KOPT-K1 (cell line): ENCODE results near the gene RPTOR.
A peak's percentile ranks its signal among the peaks of the same experiment; 100 is the strongest.
"Not testable (repeated sequence)": the region's sequence is repeated elsewhere in the genome, so short reads cannot be mapped to it uniquely, and the experiment has no call there.

ENCODE experiments used
- H3K27ac ChIP-seq: fragments of 200-600 bp; sonication (generic); 2 replicates; pipeline ENCODE4 v1.5.1; 2016; ENCODE audit warnings: antibody characterized with exemption, mild to moderate bottlenecking, low read depth, low read length; ENCODE audit not compliant: poor library complexity, severe bottlenecking
- H3K36me3 ChIP-seq: fragments of 200-600 bp; sonication (generic); 2 replicates; pipeline ENCODE4 v1.5.1; 2017; ENCODE audit warnings: antibody characterized with exemption, mild to moderate bottlenecking, low read length, moderate library complexity; ENCODE audit not compliant: insufficient read depth
- H3K9me3 ChIP-seq: fragments of 200-600 bp; sonication (generic); 2 replicates; pipeline ENCODE4 v1.5.1; 2017; ENCODE audit warnings: antibody characterized with exemption, low read length, mild to moderate bottlenecking; ENCODE audit not compliant: insufficient read depth, poor library complexity, severe bottlenecking

RPTOR gene, protein sequence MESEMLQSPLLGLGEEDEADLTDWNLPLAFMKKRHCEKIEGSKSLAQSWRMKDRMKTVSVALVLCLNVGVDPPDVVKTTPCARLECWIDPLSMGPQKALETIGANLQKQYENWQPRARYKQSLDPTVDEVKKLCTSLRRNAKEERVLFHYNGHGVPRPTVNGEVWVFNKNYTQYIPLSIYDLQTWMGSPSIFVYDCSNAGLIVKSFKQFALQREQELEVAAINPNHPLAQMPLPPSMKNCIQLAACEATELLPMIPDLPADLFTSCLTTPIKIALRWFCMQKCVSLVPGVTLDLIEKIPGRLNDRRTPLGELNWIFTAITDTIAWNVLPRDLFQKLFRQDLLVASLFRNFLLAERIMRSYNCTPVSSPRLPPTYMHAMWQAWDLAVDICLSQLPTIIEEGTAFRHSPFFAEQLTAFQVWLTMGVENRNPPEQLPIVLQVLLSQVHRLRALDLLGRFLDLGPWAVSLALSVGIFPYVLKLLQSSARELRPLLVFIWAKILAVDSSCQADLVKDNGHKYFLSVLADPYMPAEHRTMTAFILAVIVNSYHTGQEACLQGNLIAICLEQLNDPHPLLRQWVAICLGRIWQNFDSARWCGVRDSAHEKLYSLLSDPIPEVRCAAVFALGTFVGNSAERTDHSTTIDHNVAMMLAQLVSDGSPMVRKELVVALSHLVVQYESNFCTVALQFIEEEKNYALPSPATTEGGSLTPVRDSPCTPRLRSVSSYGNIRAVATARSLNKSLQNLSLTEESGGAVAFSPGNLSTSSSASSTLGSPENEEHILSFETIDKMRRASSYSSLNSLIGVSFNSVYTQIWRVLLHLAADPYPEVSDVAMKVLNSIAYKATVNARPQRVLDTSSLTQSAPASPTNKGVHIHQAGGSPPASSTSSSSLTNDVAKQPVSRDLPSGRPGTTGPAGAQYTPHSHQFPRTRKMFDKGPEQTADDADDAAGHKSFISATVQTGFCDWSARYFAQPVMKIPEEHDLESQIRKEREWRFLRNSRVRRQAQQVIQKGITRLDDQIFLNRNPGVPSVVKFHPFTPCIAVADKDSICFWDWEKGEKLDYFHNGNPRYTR (N-terminal part only)

DNA sequence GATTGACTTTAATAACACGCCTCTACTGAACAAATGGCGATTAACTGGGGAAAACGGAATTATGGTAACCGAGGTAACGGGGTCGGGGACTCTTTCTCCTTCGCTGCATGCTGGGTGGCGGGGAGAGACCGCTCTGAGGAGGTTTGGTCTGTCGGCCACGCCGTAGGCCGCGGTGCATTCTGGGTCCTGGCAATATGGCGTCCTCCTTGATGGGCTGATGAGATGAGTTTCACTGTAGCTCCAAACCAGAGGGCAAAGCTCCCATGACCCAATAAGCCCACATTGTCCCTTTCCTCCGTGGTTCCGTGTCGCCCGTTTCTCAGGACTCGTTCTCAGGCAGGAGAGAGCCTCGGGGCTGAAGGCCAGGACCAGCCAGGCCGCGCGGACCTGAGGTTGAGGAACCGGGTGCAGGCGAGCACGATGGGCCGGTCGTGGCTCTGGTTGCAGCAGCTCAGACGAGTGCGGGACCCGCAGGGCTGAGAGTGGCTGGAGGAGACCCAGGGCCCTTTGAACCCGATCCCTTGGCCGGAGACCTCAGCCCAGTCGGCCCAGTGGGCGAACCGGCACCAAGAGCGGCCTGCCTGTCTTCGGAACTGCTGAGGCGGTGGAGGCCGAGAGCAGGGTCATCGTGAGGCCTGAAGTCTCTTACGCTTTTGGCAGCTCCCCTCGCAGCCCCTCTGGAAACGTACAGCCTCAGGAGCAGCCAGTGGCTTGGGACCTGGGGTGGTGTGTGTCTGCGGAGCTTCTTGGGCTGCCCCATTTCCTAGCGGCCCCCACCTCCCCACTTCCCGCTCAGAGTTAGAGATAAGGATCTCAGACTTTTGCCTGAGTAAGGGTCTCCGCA is at the start of gene RPTOR:
Gene RPTOR (plus strand): TSS at position 184 of the 844 bp plus-strand sequence. CDS start 792 bp downstream, outside the sequence.
- no peaks in the 10 kb centered on the region for H3K9me3 ChIP-seq
- peak within 1 kb of the TSS; percentile 77 for H3K27ac ChIP-seq
- peaks cover 17% of the 10 kb centered on the region for H3K36me3 ChIP-seq

DNA sequence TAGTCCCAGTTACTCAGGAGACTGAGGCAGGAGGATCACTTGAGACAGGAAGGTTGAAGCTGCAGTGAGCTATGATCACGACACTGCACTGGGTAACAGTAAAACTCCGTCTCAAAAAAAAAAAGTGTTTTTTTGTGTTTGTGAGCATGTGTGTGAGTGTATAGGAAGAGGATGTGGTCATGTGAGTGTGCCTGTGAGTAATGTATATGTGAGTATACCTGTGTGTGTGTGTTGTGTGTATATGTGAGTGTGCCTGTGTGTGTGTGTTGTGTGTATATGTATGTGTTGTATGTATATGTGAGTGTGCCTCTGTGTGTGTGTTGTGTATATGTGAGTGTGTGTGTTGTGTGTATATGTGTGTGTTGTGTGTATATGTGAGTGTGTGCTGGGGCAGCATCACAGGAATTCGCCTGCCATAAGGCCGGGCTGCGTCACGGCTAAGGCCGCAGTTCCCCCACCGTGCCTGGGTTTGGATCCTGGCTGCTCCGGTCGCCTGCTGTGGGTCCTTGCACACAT is 46.9 kb upstream of the RPTOR start:
- Histone ChIP-seq H3K36me3 (no peaks in the 10 kb centered on the region), H3K9me3 (no peaks in the 10 kb centered on the region), H3K27ac (no peak overlapping the region)

DNA sequence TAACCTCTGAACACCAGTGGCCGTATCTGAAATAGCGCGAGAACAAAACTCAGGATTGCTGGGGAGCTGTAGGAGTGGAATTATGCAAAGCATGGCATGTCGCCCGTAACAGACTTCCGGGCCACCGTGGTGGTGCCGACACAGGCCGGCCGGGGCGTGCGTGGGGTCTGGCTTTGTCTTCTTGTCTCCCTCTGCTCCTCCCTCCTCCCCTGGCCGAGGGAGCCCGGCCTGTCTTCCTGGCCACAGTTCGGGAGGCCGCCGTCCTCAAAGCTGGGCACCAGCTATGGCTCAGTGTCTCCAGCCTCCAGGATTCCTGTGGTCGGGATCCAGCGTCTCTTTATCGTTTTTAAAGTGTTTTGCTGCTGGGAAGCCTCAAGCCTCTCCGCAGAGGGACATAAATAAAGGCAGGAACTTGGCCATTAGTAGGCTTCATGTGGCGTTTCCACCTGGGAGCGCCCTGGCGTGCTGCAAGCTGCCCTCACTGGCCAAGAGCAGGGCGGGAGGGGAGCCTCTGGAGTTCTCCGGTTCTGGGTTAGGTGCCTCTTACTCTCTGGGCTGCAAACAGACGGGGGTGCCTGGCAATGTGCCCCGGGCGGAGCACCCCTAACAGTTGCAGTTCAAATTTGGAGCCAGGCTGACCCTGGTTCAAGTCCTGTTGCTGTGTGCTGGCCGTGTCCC is 46.3 kb upstream of the RPTOR start:
- H3K36me3 ChIP-seq: no peaks in the 10 kb centered on the region
- H3K27ac ChIP-seq: no peak overlapping the region
- H3K9me3 ChIP-seq: no peaks in the 10 kb centered on the region

DNA sequence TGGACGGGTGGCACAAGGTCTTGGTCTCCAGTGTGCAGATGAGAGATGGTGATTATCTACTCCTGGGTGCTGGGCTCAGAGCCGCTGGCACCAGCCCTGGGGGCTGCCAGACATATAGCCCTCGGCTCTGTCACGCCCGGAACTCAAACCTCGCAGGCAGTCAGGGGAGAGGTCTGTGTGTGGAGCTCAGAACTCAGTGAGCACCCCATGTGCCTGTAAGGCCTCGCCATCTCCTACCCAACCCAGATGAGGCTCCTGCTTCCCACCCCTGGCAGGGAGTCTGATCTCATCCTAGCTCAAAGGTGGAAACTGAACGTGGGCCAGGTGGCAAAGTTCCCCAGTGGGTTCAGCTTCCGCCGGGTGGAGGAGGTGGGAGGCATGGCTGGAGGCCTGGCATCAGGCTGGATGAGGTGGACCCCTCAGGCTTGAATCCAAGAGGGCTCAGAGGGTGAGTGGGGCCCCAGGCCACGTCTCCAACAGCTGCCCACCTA is 45.7 kb upstream of the RPTOR start:
- H3K36me3 ChIP-seq: no peaks in the 10 kb centered on the region
- no peaks in the 10 kb centered on the region for H3K9me3 ChIP-seq
- no peak overlapping the region for H3K27ac ChIP-seq

DNA sequence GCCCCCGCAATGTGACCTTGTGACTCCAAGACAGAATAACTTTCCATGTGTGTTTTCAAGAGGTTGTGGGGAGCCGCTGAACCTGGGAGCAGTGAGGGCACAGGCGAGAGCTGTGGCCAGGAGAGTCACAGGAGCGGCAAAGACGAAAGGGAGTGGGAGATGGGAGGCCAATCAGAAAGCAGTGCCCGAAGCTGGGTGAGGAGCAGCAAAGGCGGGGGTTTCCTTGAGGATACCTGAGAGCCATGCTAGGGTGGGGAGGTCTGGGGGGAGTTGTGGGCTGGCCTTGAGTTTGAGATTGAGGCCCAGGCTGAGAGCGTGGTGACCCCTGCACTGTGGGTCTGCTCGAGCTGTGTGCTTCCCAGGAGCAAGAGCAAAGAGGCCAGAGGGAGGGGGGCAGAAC is 45.1 kb upstream of the RPTOR start:
- Histone ChIP-seq H3K9me3 (no peaks in the 10 kb centered on the region), H3K36me3 (no peaks in the 10 kb centered on the region)

DNA sequence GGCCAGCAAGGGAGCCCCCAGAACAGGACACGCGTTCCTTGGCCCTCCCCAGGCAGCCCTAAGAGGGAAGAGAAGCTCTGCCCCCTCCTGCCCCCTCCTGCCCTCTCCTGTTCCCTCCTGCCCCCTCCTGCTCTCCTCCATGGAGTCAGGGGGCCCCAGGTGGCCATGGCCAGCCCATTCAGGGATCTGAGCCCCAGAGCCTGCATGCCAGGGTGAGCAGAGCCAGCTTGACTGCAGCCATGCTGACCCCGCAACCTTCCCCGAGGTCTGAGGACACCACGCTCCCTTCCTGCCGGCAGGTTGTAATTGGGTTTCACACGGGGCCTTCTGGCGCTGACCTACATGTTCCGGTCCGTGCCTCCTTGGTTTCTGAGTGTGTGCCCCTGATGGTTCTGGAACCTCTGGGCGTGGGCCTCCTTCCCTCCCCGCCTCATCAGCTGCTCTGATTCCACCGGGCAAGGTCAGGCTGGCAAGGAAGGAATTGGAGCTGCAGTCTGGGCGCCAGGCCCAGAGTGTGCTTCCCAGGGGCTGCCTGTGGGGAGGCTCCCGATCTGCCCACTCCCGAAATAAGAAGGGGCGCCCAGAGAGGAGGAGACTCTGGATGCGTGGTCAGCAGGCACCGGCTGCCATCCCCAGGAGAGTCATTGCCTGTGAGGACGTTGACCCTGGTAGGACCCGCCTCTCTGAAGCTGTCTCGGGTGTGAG is 44.5 kb upstream of the RPTOR start:
- Histone ChIP-seq H3K9me3 (no peaks in the 10 kb centered on the region), H3K36me3 (no peaks in the 10 kb centered on the region), H3K27ac (no peak overlapping the region)

More for the DNA sequence above, 45.1 kb upstream of the RPTOR start:
- H3K27ac ChIP-seq: no peak overlapping the region

DNA sequence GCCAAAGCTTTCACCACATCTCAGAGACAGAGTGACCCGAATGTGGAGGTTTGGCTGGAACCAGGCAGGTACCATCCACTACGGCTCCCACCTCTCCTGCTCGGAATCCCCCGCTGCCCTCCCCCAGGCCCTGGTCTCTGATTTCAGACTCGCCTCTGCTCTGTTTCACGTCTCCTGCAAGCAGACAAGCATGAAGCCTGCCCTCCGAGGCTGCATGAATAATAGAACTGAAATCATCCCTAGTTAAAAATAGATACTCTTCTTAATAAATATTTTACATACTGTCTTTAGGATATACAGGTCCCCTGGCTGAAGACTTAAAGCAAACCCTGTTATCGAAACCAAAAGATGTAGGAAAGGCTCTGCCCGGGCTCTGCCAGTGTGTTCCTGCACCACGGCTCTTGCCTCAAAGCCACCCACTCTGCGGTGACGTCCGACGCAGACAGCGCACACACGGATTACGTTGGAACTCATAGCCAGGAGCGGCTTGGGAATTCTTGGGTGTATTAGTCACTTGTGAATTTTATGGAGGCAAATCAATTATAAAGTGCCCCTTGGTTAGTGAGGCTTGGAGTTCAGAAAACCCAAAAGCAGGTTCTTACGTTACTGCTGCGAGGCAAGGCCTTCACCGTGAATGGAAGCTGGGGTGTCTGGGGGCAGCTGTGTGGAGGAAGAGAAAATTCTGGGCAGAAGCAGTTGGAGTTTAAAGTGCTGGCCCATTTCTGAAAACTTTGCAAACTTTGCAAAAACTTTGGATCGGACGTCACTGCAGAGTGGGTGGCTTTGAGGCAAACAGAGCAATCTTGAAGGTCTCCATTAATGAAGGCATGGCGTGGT is 42.7 kb upstream of the RPTOR start:
- H3K27ac ChIP-seq: no peak overlapping the region
- H3K36me3 ChIP-seq: no peaks in the 10 kb centered on the region
- no peaks in the 10 kb centered on the region for H3K9me3 ChIP-seq

DNA sequence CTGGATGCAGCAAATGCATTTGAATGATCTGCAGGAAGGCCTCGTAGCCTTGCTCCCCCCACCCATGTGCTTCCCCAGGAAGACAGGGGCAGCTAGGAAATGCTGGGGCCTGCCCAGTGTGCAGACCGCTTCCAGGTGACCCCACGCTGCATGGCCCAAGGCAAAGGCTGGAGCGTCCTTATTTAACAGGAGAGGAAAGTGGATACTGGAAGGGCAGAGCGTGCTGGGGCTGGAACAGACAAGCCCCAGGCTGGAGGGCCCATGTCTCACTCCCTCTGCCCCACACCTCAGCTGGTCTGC is 42.1 kb upstream of the RPTOR start:
- no peaks in the 10 kb centered on the region for H3K9me3 ChIP-seq
- no peak overlapping the region for H3K27ac ChIP-seq
- no peaks in the 10 kb centered on the region for H3K36me3 ChIP-seq

DNA sequence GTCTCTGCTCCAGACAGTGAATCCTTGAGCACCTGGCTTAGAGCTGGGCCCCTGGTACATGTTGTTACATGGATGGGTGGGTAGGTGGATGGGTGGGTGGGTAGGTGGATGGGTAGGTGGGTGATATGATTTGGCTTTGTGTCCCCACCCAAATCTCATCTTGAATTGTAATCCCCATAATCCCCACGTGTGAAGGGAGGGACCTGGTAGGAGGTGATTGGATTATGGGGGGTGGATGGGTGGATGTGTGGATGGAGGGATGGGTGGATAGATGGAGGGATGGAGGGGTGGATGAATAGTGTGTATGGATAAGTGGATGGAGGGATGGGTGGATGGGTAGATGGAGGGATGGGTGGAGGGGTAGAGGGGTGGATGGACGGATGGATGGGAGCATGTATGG is 41.6 kb upstream of the RPTOR start:
- Histone ChIP-seq H3K9me3 (no peaks in the 10 kb centered on the region), H3K36me3 (no peaks in the 10 kb centered on the region), H3K27ac (no peak overlapping the region)

DNA sequence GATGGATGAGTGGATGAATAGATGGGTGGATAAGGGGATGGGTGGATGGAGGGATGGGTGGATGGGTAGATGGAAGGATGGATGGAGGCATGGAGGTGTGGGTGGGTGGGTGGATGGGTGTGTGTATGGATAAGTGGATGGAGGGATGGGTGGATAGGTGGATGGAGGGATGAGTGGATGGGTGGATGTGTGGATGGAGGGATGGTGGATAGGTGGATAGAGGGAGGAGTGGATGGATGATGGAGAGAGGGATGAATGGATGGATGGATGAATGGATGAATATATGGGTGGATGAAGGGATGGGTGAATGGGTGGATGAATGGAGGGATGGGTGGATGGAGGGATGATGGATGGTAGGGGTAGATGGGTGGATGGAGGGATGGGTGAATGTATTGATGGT is 40.7 kb upstream of the RPTOR start:
- no peaks in the 10 kb centered on the region for H3K9me3 ChIP-seq
- H3K27ac ChIP-seq: no peak overlapping the region
- no peaks in the 10 kb centered on the region for H3K36me3 ChIP-seq

DNA sequence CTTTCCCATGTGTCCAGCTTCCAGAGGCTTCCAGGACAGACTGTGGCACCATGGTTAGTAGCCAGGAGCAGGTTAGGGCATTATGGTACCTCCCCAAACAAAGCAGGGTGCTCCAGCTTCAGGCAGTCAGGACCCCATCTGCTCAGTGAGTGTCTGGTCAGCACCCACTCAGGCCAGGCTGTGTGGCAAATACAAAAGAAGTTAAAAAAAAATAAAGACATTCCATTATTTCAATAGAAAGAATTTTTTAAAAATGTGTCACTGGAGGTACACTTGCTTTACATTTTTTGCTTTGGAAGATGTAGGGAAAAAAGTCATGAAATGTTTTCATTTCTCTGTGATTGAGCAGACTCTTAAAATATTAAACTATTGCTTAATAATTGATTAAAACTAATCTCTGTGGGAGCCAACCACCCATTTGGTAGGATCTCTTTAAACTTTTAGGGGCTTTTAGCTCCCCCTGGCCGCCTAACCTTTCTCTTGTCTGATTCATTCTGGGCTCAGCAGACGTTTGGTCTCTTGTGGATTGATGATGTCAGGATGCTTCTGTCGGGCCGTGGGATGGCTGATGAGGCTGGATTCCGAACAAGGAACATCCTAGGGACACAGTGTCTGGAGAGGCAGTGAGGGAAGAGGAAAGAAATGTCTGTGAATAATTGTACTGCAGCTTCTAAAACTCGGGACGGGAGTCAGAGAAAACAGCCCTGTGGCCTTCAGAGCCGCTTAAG is 39.8 kb upstream of the RPTOR start:
- Histone ChIP-seq H3K9me3 (no peaks in the 10 kb centered on the region), H3K27ac (no peak overlapping the region), H3K36me3 (no peaks in the 10 kb centered on the region)

DNA sequence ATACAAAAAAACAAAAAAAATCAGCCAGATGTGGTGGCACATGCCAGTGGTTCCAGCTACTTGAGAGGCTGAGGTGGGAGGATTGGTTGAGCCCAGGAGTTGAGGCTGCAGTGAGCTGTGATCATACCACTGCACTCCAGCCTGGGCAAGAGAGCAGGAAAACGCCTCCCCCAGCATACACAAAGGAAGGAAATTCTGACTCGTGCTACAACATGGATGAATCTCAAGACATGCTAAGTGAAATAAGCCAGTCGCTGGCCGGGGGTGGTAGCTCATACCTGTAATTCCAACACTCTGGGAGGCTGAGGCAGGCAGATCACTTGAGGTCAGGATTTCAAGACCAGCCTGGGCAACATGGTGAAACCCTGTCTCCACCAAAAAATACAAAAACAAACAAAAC is 37.5 kb upstream of the RPTOR start:
- H3K9me3 ChIP-seq, H3K36me3 ChIP-seq, H3K27ac ChIP-seq: not testable (repeated sequence)
